Measurements from ENCODE around the gene TMC7. TPM values are rescaled to one million over a fixed set of nuclear protein-coding genes. Genes with fewer than 3 reads are reported as not detected.

The TMC7 gene
- total and polyA plus RNA-seq, 2 donors (not counting 1 experiment from before 2014, with no cell fraction given): 0.18 to 1.5 TPM

- Histone ChIP-seq H2AFZ (ENCODE audit: low read length) (no peak overlapping the region), H3K9me3 (ENCODE audit: control insufficient read depth, insufficient read depth, low read depth, low read length) (no peaks in the 10 kb centered on the region), H3K79me2 (ENCODE audit: control insufficient read depth, insufficient read depth, low read length) (no peaks in the 10 kb centered on the region), H3K4me1 (ENCODE audit: control insufficient read depth, extremely low read depth, insufficient read depth, low read length) (no peaks in the 10 kb centered on the region), H3K27ac (ENCODE audit: insufficient read depth, low read length) (no peak overlapping the region), H3K36me3 (ENCODE audit: control insufficient read depth, insufficient read depth, low read length) (peaks cover 4% of the 10 kb centered on the region), H3K9ac (ENCODE audit: insufficient read depth, low read length) (no peak overlapping the region), H3K4me3 (replicated peaks in 1 of 4; ENCODE audit: control extremely low read depth in 1 of 4, insufficient read depth in 1 of 4, low read depth in 3 of 4, low read length in 4 of 4) (no peak overlapping the region), H3K27me3 (ENCODE audit: control insufficient read depth, insufficient read depth, low read length) (no peaks in the 10 kb centered on the region), H3K4me2 (ENCODE audit: extremely low read depth, insufficient read depth, low read length) (no peak overlapping the region), H4K20me1 (ENCODE audit: control insufficient read depth, extremely low read depth, insufficient read depth, low read length) (no peaks in the 10 kb centered on the region)
- DNase-seq (ENCODE audit: low read depth in 2 of 2): no peak
- TF ChIP-seq EZH2 (IDR thresholded peaks at IDR 0.05; ENCODE audit: low read length, missing control alignments): no peak
- TF ChIP-seq, protein P1, sequence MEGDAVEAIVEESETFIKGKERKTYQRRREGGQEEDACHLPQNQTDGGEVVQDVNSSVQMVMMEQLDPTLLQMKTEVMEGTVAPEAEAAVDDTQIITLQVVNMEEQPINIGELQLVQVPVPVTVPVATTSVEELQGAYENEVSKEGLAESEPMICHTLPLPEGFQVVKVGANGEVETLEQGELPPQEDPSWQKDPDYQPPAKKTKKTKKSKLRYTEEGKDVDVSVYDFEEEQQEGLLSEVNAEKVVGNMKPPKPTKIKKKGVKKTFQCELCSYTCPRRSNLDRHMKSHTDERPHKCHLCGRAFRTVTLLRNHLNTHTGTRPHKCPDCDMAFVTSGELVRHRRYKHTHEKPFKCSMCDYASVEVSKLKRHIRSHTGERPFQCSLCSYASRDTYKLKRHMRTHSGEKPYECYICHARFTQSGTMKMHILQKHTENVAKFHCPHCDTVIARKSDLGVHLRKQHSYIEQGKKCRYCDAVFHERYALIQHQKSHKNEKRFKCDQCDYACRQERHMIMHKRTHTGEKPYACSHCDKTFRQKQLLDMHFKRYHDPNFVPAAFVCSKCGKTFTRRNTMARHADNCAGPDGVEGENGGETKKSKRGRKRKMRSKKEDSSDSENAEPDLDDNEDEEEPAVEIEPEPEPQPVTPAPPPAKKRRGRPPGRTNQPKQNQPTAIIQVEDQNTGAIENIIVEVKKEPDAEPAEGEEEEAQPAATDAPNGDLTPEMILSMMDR (conservative IDR thresholded peaks at IDR 0.05 in 1 of 2, IDR thresholded peaks at IDR 0.05 in 1 of 2; ENCODE audit: low read depth in 1 of 2, low read length in 2 of 2): no peak
These were observed 91.8 kb downstream of the TMC7 start for GRCh38 chr16:19075511-19075910.

- DNase-seq (ENCODE audit: low read depth in 2 of 2): no peak
- Histone ChIP-seq H3K9me3 (ENCODE audit: control insufficient read depth, insufficient read depth, low read depth, low read length) (no peaks in the 10 kb centered on the region), H3K4me1 (ENCODE audit: control insufficient read depth, extremely low read depth, insufficient read depth, low read length) (no peaks in the 10 kb centered on the region), H3K4me2 (ENCODE audit: extremely low read depth, insufficient read depth, low read length) (no peak overlapping the region), H4K20me1 (ENCODE audit: control insufficient read depth, extremely low read depth, insufficient read depth, low read length) (no peaks in the 10 kb centered on the region), H3K4me3 (replicated peaks in 1 of 4; ENCODE audit: control extremely low read depth in 1 of 4, insufficient read depth in 1 of 4, low read depth in 3 of 4, low read length in 4 of 4) (no peak overlapping the region), H3K9ac (ENCODE audit: insufficient read depth, low read length) (no peak overlapping the region), H2AFZ (ENCODE audit: low read length) (no peak overlapping the region), H3K27ac (ENCODE audit: insufficient read depth, low read length) (no peak overlapping the region), H3K79me2 (ENCODE audit: control insufficient read depth, insufficient read depth, low read length) (no peaks in the 10 kb centered on the region), H3K27me3 (ENCODE audit: control insufficient read depth, insufficient read depth, low read length) (no peaks in the 10 kb centered on the region), H3K36me3 (ENCODE audit: control insufficient read depth, insufficient read depth, low read length) (peaks cover 2% of the 10 kb centered on the region)
- TF ChIP-seq EZH2 (IDR thresholded peaks at IDR 0.05; ENCODE audit: low read length, missing control alignments): no peak
- TF ChIP-seq, protein P1 (conservative IDR thresholded peaks at IDR 0.05 in 1 of 2, IDR thresholded peaks at IDR 0.05 in 1 of 2; ENCODE audit: low read depth in 1 of 2, low read length in 2 of 2): no peak
These were observed 94.1 kb downstream of the TMC7 start for GRCh38 chr16:19077879-19078278.

DNA sequence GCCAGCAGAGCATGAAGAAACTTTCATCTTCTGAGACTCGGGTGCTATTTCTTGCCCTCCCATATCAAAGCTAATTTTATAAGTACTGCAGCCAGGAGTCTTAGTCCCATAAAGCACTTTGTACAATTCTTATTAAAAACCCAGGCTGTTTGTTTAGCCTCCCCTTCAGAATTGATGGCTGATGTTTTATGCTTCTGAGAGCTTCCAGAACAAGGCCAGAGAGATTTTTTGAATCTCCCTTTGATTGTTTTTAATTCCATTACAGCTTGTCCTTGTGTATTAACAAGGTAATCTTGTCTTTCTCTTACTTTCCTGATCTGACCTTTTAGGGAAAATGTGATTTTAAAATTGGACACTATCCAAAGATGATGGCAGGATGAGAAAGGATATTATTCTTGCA, 99.9 kb downstream of the TMC7 start:
- no peak for DNase-seq (ENCODE audit: low read depth in 2 of 2)
- Histone ChIP-seq H3K79me2 (ENCODE audit: control insufficient read depth, insufficient read depth, low read length) (no peaks in the 10 kb centered on the region), H3K4me3 (replicated peaks in 1 of 4; ENCODE audit: control extremely low read depth in 1 of 4, insufficient read depth in 1 of 4, low read depth in 3 of 4, low read length in 4 of 4) (no peak overlapping the region), H3K9ac (ENCODE audit: insufficient read depth, low read length) (no peak overlapping the region), H3K27me3 (ENCODE audit: control insufficient read depth, insufficient read depth, low read length) (no peaks in the 10 kb centered on the region), H3K4me2 (ENCODE audit: extremely low read depth, insufficient read depth, low read length) (no peak overlapping the region), H3K4me1 (ENCODE audit: control insufficient read depth, extremely low read depth, insufficient read depth, low read length) (no peaks in the 10 kb centered on the region), H3K27ac (ENCODE audit: insufficient read depth, low read length) (no peak overlapping the region), H2AFZ (ENCODE audit: low read length) (no peak overlapping the region), H4K20me1 (ENCODE audit: control insufficient read depth, extremely low read depth, insufficient read depth, low read length) (no peaks in the 10 kb centered on the region), H3K9me3 (ENCODE audit: control insufficient read depth, insufficient read depth, low read depth, low read length) (no peaks in the 10 kb centered on the region), H3K36me3 (ENCODE audit: control insufficient read depth, insufficient read depth, low read length) (no peaks in the 10 kb centered on the region)
- TF ChIP-seq, protein P1 (conservative IDR thresholded peaks at IDR 0.05 in 1 of 2, IDR thresholded peaks at IDR 0.05 in 1 of 2; ENCODE audit: low read depth in 1 of 2, low read length in 2 of 2): no peak
- no peak for TF ChIP-seq EZH2 (IDR thresholded peaks at IDR 0.05; ENCODE audit: low read length, missing control alignments)
